ENCODE results near the gene KRT81.
"Not testable (repeated sequence)": the region's sequence is repeated elsewhere in the genome, so short reads cannot be mapped to it uniquely, and the experiment has no call there.

KRT81 gene

GRCh38 chr12:52245259-52245961 is 45.9 kb downstream of the KRT81 start:
- DNase-seq (ENCODE audit: insufficient read length, low spot score) (no peak), FAIRE-seq (no peak)

GRCh38 chr12:52244615-52244994 is 46.7 kb downstream of the KRT81 start:
- TF ChIP-seq POLR2A (IDR thresholded peaks at IDR 0.05; ENCODE audit: low read depth, low read length) = no peak
- no peak for DNase-seq (ENCODE audit: insufficient read length, low spot score)
- FAIRE-seq = no peak

More at GRCh38 chr12:52245259-52245961, 45.9 kb downstream of the KRT81 start:
- TF ChIP-seq POLR2A (IDR thresholded peaks at IDR 0.05; ENCODE audit: low read depth, low read length) = no peak

GRCh38 chr12:52243856-52244614 is 47.3 kb downstream of the KRT81 start:
- FAIRE-seq = peak; percentile 64
- peak; percentile 99 for DNase-seq (ENCODE audit: insufficient read length, low spot score)
- no peak for TF ChIP-seq POLR2A (IDR thresholded peaks at IDR 0.05; ENCODE audit: low read depth, low read length)

GRCh38 chr12:52243259-52243855 is 48.0 kb downstream of the KRT81 start:
- TF ChIP-seq POLR2A (IDR thresholded peaks at IDR 0.05; ENCODE audit: low read depth, low read length) = no peak
- DNase-seq (ENCODE audit: insufficient read length, low spot score) = no peak
- FAIRE-seq = no peak

- no peak for TF ChIP-seq POLR2A (IDR thresholded peaks at IDR 0.05; ENCODE audit: low read depth, low read length)
- DNase-seq (ENCODE audit: insufficient read length, low spot score) (no peak), FAIRE-seq (no peak)
Measured at GRCh38 chr12:52242442-52243258, 48.7 kb downstream of the KRT81 start.

- DNase-seq (ENCODE audit: insufficient read length, low spot score) (no peak), FAIRE-seq (no peak)
- TF ChIP-seq POLR2A (IDR thresholded peaks at IDR 0.05; ENCODE audit: low read depth, low read length) = no peak
Measured at GRCh38 chr12:52241205-52241842, 50.0 kb downstream of the KRT81 start.

GRCh38 chr12:52240247-52240646 is 51.1 kb downstream of the KRT81 start:
- not testable (repeated sequence) for FAIRE-seq; DNase-seq (ENCODE audit: insufficient read length, low spot score)

GRCh38 chr12:52239767-52240166 is 51.6 kb downstream of the KRT81 start:
- DNase-seq (ENCODE audit: insufficient read length, low spot score) (no peak), FAIRE-seq (no peak)
- no peak for TF ChIP-seq POLR2A (IDR thresholded peaks at IDR 0.05; ENCODE audit: low read depth, low read length)

GRCh38 chr12:52238916-52239646 is 52.3 kb downstream of the KRT81 start:
- DNase-seq (ENCODE audit: insufficient read length, low spot score) (no peak), FAIRE-seq (no peak)
- TF ChIP-seq POLR2A (IDR thresholded peaks at IDR 0.05; ENCODE audit: low read depth, low read length) = no peak

- no peak for FAIRE-seq
- TF ChIP-seq POLR2A (IDR thresholded peaks at IDR 0.05; ENCODE audit: low read depth, low read length) = no peak
- no peak for DNase-seq (ENCODE audit: insufficient read length, low spot score)
Measured at GRCh38 chr12:52238207-52238840, 53.0 kb downstream of the KRT81 start.

GRCh38 chr12:52236386-52237050 is 54.8 kb downstream of the KRT81 start:
- no peak for FAIRE-seq
- DNase-seq (ENCODE audit: insufficient read length, low spot score) = no peak
- TF ChIP-seq POLR2A (IDR thresholded peaks at IDR 0.05; ENCODE audit: low read depth, low read length) = no peak
